Activated CD4-positive, CD25-positive, alpha-beta regulatory T cell treated with anti-CD3 and anti-CD28 coated beads, Interleukin-2, amount 50 U/mL, for 72 hours (primary cell): ENCODE results near the gene LZTR1.

ENCODE experiments used
- DNase-seq: peaks from one replicate; pipeline ENCODE4 v3.0.0; 2021

LZTR1 gene

DNA sequence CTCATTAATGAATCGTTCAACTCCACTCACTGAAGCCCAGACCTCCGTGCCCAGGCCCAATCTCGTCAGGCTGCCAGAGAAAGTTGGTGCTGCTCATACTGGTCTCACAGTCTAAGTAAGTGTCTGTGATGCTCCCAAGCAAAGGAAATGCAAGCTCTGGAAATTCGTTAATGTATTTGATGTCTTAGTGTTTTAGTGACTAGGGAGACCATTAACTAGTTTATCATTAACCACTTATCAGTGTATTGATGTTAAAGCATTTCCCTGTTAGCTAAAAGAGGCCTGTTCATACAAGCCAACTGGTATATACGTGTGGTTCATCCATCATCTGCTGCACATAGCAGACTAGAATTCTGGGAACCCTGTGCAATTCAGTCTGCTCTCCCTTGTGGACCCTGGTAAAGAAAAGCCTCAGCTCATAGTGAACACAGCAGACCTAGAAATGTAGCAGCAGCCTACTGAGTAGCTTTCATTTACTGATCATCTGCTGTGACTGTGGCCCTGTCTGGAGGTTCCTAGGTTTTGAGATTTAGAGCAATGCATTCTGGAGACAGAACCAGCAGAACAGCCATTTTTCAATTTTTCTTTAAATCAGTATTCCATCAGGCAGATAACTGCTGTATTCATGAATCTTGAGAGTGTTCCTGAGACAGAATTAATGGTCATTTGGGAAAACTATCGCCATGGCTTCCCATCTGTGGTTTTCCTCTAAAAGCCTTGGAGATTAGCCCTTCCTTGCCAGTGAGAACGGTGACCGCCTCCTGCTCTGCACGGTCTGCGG, 30.8 kb upstream of the LZTR1 start:
- DNase-seq, result no peak

- no peak for DNase-seq
Measured at GRCh38 chr22:20951932-20952380, 30.1 kb upstream of the LZTR1 start.

- DNase-seq, result no peak
Measured at GRCh38 chr22:20952544-20953341, 29.4 kb upstream of the LZTR1 start.

GRCh38 chr22:20953342-20953608, 28.8 kb upstream of the LZTR1 start:
- DNase-seq, result no peak

DNA sequence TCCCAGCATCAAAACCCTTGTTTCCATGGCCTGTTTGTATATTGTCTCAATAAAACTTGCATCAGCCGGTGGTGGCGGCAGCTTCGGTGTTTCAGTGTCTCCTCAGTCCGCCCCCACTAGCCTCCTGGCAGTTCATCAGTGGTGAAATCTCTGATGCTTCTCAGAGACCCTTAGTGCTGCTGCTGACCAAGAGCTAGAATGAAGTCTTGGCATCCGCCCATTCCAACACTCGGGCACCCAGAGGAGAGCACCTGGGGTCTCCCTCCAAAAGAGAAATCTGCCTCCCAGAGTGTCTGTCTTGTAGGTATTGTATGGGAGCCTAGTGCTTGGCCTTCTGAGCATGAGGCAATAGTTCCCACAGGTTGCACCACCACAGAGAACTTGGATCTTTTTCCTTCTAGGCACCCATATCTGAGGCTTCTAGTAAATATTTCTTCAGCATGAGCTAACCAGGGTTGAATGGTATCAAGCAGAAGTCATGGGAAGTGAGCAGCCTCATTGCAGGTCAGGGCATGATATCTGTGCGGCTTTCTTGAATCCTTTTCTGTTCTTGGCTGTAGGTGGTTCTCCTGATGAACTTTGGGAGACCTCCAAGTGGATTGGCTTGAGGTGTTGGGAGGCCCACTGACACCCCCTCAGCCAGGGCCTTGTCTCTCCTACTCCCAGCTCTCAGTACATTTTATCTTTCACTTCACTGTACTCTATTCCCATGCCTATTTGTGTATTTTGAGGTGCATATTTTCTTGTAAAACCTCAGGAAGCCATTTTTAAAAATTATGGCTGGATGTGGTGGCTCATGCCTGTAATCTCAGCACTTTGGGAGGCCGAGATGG, 28.2 kb upstream of the LZTR1 start:
- DNase-seq, result no peak

- no peak for DNase-seq
Measured at GRCh38 chr22:20955548-20955947, 26.5 kb upstream of the LZTR1 start.

DNA sequence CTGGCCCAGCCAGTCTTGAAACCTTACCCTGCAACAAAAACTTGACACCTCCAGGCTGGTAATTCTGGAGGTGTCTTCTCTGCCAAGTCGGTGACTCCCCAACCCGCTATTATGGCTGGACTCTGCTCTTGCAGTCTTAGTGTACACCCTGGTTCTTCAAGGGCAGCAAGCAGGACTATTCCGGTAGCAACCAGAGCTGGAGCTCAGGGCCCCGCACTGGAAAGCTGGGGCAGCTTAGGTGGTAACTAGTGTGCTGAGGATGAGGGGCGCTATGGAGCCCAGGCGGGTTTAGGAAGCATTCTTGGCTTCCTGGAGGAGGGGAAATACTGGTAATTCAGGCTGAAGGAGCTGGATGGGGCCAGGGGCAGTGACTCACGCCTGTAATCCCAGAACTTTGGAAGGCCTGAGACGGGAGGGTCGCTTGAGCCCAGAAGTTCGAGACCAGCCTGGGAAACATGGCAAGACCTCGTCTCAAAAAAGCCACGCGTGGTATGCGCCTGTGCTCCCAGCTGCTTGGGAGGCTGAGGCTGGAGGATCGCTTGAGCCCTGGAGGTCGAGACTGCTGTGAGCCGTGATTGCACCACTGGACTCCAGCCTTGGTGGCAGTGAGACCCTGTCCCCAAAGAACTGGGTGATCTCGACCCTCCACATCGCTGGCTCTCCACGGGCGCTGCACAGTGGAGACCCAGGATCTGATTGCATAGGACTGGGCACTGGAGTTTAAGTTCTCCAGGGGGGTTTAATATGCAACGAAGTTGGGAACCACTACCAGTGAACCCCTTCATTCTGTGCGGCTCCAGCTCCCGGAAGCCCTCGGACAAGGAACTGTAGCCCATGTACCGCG, 25.6 kb upstream of the LZTR1 start:
- no peak for DNase-seq

DNA sequence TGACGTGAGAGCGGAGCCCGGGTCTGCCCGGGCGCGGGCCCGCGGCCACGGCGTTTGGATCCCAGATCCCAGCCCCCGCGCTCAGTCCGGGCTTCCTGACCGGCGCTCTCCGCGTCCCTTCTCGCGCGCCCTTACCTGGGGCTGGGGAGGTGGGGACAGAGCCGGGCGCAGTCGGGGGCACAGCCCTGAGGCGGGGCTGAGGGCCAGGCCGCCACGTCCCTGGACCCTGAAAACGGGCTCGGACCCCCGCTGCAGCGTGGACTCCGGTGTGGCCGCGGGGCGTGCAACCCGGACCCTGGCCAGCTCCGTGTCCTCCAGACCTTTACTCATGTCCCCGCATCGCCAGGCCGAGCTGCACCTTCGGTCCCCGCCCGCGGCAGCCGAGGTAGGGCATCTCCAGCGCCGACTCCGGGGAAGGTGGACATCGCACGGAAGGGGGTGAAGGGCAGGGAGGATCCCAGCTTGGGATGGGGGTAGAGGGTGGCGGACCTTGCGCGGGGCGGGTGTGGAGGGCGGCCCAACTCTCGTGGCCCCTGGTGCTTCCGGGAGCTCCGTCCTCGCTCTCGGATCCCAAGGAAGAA, 24.9 kb upstream of the LZTR1 start:
- DNase-seq, result no peak

GRCh38 chr22:20957683-20958431, 24.2 kb upstream of the LZTR1 start:
- no peak for DNase-seq

DNA sequence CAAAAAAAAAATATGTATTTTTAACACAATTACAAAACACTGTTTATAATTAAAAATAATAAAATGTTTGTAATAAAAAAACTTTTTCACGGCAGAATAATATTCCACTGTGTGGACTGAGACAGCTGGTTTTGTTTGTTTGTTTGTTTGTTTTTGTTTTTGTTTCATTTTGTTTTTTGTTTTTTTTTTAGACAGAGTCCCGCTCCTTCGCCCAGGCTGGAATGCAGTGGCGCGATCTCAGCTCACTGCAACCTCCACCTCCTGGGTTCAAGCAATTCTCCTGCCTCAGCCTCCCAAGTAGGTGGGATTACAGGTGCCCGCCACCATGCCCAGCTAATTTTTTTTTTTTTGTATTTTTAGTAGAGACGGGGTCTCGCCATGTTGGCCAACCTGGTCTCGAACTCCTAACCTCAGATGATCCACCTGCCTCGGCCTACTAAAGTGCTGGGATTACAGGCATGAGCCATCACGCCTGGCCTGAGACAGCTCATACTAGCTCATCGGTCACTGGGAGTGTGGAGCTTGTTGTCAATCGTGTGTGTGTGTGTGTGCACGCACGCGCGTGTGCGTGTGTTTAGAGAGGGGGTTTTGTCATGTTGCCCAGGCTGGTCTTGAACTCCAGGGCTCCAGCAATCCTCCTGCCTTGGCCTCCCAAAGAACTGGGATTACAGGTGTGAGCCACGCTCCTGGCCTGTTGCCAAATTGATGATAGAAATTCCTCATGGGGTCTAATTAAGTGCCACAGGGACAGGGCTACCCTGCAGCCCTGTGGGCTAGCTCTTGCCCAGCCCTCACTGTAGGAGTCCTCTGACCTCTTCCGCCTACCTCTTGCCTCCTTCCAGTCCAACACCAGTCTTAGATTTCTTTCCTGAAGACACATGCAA, 22.3 kb upstream of the LZTR1 start:
- no peak for DNase-seq

DNA sequence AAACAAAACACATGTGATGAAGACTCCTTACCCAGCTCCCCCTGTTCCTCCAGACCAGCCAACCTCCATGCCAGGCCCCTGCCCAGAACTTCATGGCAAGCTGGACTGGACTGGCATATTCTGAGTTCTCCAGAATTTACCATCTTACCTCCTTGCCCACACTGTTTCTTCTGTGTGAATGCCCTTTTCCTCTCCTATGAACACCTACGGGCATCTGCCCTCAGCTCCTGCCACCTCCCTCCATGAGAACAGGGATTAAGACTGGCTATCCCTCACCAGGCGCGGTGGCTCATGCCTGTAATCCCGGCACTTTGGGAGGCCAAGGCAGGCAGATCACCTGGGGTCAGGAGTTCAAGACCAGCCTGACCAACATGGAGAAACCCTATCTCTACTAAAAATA, 21.5 kb upstream of the LZTR1 start:
- DNase-seq, result no peak

DNA sequence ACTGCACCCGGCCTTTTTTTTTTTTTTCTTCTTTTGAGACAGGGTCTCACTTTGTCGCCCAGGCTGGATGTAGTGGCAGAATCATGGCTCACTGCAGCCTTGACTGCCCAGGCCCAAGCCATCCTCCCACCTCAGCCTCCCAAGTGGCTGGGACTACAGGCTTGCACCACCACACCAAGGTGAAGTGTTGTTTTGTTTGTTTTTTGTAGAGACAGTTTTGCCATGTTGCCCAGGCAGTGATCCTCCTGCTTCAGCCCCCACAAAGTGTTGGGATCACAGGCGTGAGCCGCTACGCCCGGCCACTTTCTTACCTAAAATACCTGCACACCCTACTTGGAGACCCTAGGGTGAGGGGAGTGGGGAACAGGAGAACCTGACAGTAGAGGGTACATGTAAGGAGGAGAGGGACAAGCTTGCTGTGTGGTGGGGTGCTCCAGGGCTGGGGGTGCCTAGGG, 19.6 kb upstream of the LZTR1 start:
- no peak for DNase-seq

- DNase-seq, result no peak
Measured at GRCh38 chr22:20963201-20964052, 18.7 kb upstream of the LZTR1 start.

GRCh38 chr22:20964090-20964798, 17.9 kb upstream of the LZTR1 start:
- no peak for DNase-seq

DNA sequence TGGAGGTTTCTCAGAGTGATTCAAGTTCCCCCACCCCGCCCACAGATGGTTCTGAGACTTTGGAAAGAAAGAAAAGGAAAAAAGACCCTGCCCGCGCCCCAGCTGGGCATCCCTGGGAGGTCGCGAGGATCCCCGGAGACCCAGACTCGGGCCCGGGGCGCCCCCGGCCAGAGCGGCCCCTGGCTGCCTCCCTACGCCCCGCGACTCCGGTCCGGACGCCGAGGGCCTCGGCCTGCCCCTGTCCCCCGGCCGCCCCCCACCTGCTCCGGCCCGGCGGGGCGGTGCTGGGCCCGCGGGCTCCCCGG, 17.3 kb upstream of the LZTR1 start:
- no peak for DNase-seq

DNA sequence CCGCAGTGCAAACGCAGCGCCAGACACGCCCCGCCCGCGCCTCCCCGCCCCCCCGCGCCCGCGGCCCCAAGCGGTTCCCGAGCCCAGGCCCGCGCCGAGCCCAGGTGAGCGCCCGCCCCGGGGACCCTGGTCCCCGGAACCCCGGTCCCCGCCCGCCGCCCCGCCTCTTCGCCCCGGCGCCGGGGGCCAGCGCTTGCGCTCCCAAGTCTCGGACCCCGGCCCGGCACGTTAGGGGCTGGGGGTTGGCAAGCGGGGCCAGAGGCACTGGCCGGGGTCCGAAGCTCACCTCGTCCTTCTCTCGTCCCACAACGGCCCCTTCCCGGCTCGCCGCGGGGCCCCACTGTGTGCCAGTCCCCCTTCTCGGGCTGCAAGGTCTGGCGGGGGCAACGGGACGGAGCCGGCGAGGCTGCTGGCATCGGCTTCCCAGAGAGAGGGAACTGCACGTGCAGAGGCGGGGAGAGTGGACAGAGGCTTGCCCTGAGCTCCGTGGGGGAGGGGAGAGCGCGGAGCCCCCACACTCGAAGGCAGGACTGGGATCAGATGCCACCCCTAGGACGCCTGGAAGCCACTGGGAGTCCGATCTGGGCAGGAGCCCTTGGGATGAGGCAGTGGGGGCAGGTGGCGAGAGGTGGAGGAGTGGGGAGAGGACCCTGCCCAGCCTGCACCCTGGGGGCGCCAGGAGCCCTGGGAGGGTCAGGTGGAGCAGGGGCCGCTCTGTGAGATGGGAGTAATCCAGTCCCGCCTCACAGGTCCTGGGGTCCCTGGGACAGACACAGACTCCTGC, 16.8 kb upstream of the LZTR1 start:
- DNase-seq, result no peak

GRCh38 chr22:20965888-20966855, 15.9 kb upstream of the LZTR1 start:
- no peak for DNase-seq
